NCI-H128 (cell line): ENCODE data around the gene UST.

Source experiments
- DNase-seq: peaks from one replicate; lab custom pipeline; 2025; ENCODE audit not compliant: unreplicated experiment; lab: John Stamatoyannopoulos, UW

Gene UST

DNA sequence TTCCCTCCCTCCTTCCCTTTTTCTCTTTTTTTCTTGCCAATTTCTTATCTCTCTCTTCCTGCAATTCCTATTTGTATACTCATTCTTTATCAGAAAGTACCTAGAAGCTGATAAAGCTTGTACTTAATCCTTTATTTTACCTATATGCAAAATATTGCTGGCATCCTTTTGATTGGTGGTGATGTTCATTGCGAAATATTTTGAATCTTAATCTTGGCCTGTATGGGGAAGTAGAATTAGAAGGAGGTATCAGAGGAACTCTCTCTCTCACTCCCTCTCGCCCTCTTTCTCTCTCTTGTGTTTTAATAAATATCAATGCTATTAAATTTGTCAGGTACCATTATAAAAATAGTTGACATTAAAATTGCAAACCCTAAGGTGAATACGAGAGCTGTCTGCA, 52.8 kb downstream of the UST start:
- DNase-seq, result no peak

DNA sequence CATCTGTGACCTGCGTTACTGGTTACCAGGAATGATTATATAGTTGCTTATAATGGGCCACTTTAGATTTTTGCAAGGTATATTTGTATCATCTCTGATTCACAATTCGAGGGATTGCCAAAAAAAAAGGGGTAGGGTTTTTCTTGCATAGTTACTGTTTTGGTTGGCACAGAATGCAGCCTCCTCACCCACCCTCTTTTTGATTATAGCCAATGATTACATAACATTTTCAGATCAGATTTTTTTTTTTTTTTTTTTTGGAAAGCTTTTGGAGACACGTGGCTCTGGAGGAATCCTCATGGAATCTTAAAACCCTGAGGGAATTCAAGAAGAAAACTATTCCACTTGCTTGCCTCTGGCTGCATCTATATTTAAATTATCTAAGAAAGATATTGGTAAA, 53.7 kb downstream of the UST start:
- DNase-seq, result no peak

DNA sequence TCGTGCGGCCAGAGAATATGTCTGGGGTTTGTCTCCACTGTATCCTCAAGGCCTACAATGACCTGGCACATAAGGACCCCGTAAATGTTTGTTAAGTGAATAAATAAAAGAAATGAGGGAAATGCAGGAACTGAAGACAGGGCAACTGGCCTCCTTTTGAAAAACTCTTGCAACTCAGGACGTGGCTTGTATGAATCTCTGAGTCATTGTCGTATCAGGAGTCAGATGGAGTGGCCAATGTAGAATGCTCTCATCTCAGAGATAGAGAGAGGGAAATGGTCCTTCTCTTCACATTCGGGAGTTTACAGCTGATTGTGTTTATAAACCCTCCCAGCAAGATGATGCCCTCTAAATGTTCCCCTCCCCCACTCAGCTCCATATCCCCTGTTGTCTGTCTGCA, 57.1 kb downstream of the UST start:
- DNase-seq, result no peak

DNA sequence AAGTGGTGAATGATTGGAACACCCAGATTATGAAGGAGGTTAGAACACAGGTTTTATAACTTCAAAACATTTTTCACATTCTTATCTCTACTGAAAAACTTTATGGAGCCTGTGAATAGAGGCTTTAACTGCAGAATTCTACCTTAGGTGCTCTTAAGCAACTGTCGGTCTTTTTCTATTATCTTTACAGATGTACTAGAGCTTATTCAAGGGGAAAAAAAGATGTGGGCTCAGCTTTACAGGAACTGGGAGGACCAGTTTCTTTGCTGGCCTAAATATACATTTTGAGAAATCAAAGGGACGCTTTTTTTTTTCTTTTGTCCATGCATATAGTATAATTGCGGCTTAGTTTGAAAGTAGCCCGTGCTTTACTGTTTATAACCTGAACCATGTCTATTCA, 58.9 kb downstream of the UST start:
- no peak for DNase-seq

DNA sequence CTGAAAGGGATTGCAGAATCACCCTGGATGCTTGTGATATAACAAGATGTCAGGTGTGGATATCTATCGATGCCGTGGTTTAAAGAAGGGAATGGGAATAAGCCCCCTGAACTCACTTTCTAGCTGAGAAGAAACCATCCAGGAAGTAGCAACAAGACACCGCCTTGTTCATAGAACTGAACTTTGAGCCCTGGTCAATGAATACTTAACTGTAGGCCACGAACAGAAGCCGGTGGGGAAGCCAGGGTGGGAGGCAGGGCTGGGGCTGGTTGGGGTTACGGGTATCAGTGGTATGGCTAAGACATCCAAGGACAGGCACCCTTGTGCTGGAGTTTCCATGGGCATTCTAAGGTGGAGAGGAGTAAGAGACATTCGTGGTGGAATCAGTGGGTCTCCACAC, 61.0 kb downstream of the UST start:
- no peak for DNase-seq

DNA sequence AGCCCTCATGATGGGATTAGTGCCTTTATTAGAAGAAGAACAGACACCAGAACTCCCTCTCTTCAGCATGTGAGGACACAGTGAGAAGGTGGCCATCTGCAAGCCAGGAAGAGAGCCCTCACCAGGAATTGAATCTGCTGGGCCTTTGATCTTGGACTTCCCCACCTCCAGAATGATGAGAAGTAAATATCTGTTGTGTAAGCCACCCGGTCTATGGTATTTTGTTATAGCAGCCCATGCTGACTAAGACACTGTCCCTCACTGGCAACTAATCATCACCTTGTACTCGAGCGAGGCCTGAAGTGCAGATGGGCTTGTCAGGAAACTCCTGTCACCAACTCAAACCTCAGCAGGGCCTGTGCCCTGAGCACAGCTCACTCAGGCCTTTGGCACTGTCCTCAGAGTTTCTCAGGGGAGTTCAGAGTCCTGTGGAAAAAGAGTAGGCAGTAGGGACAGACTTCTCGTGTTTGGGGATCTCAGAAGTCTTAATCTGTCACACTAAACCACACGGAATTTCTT, 62.0 kb downstream of the UST start:
- no peak for DNase-seq

DNA sequence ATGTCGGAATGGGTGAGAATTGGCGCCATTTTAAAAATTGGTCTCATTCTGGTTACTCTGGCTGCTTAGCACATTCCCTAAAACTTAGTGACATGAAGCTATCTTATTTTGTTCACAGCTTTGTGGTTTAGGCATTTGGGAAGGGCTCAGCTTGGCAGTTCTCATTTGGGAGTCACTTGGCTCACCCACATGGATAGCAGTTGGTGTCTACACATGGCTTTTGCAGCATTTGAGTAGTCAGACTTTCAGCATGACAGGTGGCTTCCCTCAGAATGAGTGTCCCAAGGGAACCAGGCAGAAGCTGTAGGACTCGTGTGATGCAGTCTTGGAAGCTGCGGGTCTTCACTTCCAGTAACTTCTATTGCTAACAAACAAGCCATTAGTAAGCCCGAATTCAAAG, 64.6 kb downstream of the UST start:
- DNase-seq, result no peak

DNA sequence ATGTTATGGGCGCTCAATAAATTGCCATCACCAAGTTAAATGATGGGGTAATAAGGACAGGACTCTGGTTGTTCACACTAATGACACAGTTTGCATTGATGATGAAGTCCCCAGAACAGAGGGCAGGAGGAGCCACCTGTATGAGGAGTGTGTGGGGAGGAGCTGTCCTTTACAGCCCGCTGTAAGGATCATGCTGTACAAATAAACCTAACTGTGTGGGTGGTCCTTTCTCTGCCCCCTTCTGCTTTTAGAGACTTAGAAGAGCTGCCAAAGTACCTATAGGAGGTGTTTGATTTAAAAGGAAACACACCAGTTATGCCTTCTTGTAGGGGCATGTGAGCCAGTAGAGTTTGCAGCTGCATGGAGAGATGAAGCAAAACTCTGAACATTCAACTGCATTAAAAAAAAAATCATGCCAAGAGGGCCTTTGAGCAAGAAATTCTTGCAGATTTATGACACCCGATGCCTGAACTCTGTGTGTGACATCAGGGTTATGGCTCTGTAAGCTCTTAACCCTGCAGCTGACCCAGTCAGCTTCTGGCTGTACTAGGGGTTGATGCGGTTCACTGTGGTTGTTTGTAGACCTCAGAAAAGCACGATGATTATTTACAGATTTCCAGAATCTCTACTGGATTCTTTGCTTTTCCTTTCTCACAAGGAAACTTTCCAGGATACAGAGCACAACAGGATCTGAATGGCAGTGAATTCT, 67.4 kb downstream of the UST start:
- no peak for DNase-seq

DNA sequence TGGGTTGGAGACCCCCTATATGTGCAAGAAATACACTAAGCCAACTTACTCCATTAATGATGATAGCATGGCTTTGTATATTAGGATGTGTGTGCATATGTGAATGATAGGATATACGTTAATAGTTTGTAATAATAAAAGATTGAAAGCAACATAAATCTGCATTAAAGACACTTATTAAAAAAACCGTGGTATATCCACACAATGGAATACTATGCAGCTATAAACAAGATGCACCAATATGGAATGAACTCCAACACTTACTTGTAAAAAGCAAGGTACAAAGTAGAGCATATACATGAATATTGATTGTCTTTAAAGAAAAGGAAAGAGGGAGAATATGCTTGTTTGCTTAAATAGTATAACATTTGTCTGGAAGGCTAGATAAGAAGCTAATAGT, 68.0 kb downstream of the UST start:
- DNase-seq, result no peak

DNA sequence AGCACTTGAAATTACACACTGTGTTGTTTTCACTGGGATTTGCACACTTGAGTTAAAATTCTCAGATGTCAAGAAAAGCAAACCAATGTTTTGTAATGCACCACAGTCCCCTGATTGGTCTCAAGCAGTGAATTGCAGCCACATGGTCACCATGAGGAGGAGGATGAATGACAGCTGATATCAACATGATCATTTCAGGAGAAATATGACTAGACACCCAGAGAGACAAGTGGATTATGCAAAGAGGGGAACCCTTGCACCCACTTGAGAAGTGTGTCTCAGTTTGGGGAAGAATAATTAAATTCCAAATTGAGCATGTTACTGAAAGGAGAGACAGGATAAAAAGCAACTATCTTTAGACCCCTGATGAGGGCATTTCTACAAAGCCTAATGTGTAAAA, 69.3 kb downstream of the UST start:
- DNase-seq, result no peak

DNA sequence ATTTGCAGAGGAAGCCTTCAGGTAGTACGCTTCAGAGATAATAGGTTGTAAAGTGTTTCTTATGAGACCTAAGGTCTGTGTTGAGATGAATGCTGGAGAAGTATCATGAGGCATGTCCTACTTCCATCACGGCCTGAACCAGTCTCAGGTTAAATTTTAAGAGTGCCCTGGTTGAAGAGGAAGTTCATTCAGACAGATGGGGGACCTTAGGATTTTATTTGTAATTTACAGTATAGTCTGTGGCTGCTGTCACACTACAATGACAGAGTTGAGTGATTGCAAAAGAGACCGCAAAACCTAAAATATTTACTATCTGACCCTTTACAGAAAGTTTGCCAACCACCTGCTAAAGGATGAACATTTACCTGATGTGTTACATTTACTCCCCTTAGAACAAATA, 70.9 kb downstream of the UST start:
- DNase-seq, result no peak

DNA sequence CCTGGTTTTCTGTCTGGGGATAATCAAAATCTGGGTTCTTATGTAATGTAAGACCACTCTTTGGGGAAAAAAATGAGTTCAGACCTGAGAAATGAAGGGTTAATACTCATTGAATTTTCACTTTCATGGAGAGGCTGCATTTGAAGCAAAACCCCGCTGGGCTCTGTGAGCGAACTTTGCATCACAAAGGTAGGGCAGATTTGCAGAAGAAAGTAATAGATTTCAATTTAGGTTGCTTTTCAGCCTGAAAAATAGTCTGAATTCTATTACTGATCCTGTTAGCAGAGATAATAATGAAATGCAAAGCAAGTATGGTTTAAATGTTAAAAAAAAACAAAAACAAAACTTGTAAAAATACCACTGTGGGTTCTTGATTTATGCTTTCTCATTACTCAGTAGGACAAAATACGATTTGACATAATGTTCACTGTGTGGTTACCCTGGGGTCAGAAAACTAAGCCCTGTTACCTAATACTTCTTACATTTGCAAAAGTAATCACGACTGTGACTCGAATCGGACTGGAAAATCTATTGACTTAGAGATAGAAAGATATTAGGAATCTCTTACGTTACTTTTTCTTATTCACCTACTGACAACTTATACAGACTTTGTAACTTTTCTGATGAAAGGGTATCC, 72.2 kb downstream of the UST start:
- no peak for DNase-seq

DNA sequence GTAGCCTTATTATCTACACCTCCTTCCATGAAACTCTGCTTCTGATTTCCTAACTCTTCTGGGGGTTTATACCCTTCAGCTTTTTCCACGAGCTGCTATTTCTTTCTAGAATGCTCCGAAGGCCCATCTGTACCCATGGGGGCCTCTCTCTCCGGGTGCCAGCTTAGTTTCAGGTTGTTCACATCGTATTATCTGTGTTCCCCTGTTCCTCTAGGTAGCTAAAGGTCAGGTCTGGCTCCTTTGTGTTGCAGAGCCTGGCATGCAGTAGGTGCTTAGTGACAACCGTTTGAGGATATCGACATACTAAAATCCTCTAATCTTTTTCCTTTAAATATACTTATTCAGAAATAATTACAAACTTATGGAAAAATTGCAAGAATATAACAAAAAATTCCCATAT, 73.0 kb downstream of the UST start:
- no peak for DNase-seq

DNA sequence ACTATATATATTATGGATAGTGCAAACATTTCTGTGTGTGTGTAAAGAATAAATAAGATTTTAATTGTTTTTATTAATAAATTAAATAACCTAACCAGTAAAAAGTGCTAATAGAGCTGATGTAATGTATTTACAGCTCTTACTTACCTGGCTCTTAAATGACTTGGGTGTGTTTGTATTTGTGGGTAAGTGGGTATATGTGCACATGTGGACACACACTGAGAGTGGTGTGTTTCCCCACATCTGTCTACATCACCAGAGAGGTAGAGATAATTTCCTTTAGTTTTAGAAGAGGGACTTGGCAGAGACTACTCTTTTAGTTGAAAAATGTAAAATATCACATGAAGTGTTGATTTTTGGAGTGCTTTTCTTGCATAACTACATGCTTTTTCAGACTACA, 76.0 kb downstream of the UST start:
- no peak for DNase-seq

DNA sequence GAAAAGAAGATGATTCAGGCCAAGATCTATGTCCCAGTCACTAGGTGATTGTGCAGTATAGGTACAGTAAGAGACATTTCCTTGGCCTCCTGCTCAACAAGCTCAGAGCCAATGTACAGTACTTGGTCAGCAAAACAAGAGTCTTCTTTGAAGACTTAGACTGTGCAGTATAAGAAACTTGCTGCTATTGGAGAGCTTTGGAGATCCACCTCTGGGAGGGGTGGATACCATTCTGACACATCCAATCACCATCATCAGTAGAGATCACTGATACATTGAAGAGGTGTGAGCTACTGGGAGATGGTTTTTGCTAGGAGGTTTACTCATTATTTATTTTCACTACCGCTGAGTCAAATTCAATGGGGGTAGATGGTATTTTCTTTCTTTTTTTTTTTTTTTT, 77.5 kb downstream of the UST start:
- DNase-seq, result no peak

DNA sequence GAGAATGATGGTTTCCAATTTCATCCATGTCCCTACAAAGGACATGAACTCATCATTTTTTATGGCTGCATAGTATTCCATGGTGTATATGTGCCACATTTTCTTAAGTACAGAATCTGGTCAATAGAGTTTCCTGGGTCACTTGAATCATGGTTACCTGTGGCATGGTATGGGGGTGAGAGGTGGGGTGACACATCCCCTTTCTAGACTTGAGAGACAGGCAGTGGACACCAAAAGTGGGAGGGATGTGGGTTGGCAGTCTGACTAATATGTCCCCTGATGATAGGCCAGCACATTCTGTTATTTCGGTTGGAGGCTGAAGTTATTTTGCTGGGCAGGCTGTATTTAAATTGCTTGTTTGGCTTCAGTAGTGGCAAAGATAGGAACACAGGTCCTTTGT, 78.1 kb downstream of the UST start:
- DNase-seq, result no peak

DNA sequence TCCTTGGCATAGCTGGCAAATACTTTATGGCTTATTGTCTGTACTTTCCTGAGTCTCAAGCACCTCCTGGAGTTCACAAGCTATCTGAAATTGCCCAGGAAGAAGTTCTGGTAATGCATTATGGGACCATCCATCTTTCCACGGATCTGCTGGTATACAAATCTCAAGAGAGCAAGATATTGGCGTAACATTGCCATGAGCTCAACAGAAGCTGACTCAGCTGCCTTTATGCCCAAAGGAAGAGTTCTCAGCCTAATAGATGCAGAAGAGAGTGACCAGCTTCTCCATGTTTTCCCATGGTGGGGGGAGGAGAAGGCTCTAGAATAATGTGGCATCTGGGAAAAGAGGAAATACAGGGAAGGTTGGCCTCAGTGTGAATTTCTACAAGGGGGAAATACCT, 78.7 kb downstream of the UST start:
- no peak for DNase-seq

DNA sequence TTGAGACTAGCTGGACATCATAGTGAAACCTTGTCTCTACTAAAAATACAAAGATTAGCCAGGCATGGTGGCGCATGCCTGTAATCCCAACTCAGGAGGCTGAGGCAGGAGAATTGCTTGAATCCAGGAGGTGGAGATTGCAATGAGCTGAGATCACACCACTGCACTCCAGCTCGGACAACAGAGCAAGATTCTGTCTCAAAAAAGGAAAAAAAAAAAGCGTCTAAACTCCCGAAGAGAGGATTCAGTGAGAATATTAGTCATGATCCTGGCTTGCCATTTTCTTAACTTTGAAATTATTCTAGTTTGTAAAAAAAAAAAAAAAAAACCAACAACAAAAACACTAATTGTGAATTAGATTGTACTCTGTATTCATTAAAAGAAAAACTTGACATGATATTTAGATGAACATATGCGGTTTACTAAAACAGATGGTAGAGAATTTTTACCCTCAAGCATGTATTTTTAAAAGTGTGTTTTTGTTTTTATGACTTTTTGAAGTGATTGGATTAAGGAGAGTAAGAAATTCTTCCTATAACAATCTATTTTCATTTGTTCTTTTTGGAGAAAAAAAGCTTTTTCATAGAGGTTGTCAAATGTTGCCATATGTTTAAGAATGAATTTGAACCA, 80.7 kb downstream of the UST start:
- no peak for DNase-seq

DNA sequence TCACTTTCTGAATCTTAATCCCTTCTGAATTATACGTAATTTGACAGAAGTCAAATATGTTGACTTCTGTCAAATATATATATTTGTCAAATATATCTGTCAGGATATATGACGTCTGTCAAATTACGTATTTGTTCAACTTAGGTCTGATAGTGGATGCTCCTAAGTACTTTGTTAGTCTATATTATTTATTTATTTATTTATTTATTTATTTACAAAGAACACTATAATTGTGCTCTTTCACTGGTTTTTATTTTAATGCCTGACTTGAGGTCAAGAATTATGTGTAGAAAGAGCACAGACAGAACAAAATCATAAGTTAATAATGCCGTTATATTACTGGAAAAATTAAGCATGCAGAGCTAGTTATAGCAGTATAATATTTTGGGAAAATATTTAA, 81.2 kb downstream of the UST start:
- DNase-seq, result no peak

DNA sequence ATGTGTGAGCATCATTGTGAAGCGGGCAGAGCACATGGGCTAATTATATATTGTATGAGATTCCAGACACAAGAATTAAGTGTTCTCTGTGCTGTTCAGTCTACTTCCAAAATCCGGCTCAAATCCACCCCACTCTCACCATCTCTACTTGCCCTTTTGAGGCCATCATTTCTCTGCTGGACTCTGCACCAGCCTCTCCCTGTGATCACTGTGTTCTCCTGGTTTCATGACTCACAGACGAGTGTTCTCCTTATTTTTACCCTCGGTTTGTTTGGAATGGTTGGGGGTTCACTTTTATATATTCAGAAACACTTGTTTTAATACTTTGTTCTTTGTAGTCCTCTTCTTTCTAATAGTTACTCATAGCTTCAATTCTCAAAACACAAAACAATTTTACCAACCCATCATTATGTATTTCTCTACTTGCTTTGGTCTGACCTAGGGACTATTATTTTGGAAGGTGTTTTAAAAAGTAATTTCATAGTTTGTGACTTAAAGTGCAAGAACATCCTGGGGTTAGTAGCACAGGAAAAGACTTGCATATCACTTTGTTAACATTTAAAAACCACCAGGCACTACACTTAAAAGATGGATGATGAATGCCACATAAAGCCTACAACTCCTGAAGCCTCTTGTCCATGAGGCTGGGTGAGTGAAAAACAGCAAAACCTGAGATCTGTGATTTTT, 82.7 kb downstream of the UST start:
- no peak for DNase-seq

DNA sequence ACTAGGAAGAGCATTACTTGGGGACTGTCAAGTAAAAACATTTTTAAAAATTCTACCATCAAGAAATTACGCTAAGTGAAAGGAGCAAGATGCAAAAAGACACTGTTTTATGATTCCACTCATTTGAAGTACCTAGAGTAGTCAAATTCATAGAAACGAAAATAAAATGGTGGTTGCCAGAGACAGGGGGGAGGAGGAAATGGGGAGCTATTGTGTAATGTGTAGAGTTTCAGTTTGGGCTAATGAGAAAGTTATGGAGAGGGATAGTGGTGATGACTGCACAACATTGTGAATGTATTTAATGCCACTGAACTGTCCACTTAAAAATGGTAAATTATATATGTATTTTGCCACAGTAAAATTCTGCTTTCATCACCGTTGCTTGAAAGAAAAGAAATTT, 83.8 kb downstream of the UST start:
- no peak for DNase-seq

DNA sequence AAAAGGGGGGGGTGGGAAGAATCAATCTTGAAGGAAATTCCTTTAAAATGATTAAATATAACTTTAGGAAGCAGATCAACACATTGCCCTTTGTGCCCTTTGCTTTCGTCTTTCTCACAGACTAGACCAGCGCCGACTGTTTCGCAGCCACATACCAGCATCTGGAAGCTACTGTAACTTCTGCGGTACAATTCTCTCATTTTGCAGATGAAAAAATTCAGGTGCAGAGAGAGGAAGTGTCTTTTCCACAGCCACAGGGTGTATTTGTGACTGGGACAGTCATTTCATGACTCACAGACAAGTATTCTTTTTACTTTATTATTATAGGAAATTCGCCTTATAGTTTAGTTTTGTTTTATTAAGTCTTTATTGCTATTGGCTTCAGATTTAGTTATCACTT, 84.2 kb downstream of the UST start:
- DNase-seq, result no peak
